ENCODE measurements around the gene SOX18.
A peak's percentile ranks its signal among the peaks of the same experiment; 100 is the strongest.
"Not testable (repeated sequence)": the region's sequence is repeated elsewhere in the genome, so short reads cannot be mapped to it uniquely, and the experiment has no call there.

The SOX18 gene

GRCh38 chr20:64015635-64016034, 33.8 kb downstream of the SOX18 start:
- DNase-seq = no peak

GRCh38 chr20:64012385-64013154, 36.9 kb downstream of the SOX18 start:
- not testable (repeated sequence) for DNase-seq

DNA sequence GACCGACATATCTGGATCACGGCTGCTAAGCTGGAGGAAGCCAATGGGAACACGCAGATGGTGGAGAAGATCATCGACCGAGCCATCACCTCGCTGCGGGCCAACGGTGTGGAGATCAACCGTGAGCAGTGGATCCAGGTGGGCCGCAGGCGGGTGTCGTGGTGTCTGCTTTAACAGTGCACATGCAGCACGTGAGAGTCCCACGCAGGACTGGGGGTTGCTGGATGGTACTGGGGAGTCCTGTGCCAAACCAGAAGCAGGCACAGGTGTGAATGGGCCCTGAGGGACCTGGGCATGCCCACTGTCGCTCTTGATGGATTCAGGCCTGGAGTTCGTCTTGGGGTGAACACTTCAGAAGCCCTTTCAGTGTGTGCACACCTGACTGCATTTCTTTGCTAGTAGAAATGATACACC, 38.1 kb downstream of the SOX18 start:
- no peak for DNase-seq

DNA sequence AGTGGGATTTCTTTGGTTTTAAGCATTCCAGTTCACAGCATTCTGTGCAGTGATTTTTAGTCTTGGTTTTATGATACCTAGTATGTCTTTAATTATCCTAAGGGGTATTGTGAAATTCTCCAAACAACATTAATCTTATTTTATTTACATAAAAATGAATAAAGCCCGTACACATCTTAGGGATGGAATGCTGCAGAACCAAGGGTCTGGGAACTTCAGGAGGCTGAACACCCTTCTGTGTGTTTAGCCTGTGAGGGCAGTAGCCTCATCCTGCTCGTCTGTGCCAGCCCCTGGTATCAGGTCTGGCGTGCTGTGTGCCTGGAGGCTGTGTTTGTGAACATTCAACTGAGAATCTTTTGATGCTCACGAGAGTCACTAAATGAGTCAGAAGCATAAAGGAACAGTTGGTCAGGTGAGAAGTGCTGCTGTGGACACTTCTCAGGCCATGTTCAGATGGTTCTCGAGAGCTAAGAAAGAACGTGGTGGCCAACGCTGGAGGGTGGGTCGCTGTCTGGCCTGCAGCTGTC, 38.7 kb downstream of the SOX18 start:
- no peak for DNase-seq

DNA sequence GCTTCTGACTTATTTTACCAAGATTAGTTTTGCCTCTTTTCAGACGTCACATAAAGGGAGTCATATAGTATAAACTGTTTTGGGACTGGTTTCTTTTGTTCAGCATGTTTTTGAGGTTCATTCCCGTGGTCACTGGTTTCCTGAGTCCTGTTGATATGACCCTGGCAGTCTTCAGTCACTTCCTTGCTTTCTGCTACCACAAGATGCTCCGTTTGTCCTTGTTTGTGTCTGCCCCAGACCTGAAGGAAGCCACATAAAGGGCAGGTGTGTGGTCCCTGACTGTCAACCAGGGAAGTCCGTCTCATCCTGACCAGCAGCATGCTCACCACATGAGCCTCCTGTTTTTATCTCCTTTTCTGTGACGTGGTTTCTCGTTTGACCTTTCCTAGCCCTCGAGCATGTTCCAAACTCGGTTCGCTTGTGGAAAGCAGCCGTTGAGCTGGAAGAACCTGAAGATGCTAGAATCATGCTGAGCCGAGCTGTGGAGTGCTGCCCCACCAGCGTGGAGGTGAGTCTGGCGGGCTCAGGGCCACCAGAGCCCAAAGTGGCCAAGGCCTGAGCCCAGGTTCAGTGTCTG, 39.5 kb downstream of the SOX18 start:
- DNase-seq = no peak

GRCh38 chr20:64006902-64007301, 42.5 kb downstream of the SOX18 start:
- DNase-seq = peak; percentile 32

GRCh38 chr20:64006490-64006889, 42.9 kb downstream of the SOX18 start:
- DNase-seq = no peak

DNA sequence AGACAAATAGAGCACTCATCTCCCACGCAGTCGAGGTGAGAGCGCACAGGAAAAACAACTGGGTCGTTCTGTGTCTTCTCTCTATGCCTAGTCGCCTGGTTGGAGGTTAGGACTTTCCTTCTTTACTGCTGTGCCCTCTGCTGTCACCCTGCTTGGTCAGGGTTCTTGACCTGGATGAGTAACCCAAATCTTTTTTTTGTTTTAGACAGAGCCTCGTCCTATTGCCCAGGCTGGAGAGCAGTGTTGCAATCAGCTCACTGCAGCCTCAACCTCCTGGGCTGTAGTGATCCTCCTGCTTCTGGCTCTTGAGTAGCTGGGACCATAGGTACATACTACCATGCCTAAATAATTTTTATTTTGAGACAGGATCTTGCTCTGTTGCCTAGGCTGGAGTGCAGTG, 44.0 kb downstream of the SOX18 start:
- DNase-seq = no peak

DNA sequence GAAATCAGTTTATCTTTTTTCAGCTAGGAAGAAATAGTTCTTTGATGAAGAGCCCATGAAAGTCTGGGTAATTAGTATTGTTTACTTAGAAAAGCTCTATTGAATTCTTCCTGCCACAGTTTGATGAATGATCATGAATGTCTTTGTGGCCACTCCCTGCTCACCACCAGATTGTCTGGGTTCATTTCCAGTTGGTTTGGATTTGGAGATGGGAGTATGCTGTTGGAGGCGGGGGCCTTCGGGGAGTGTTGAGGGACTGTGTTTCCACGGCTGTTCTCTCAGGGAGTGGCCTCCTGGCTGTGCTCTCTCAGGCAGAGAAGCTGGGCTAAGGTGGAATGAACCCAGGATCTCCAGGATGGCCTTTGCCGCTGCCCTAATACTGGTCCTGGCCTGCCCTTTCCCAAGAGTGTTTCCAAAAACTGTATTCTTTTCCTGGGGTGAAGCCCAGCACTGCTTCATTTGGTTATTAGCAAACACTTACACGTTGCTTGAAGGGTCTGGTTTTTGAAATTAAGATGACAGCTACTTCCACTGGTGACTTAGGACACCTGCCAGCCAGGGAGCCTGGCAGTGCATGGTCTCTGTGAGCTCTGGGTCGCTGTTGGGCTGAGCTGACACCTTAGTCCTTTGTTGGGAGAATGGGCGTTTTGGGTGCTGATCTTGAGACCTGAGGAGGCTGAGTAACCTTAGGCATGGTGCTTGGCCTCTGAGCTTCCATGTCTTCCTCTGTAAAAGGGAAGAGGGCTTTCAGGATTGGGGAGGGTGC, 45.3 kb downstream of the SOX18 start:
- no peak for DNase-seq

DNA sequence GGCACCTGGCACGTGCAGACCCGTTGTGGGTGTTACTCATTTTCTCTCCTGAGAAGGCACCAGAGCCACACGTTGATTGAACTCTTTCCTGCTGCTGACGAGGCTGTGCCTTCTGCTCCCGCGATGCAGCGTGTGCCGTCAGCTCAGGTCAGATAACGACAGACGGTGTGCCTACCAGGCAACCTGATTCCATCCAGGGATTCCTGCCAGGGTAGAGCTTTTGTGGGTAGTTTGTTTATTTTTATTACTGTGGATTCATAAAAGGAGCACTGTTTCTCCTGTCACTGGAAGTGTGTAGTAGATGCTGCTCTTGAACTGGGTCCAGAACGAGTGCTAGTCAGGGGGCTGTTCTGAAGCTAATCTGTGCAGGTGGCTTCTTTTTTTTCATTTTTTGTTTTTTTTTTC, 47.8 kb downstream of the SOX18 start:
- no peak for DNase-seq

- DNase-seq = no peak
These were observed 48.5 kb downstream of the SOX18 start for GRCh38 chr20:64000906-64001305.

All from NCI-H345 (cell line).